ENCODE results near the gene TRAF6. TPM values are rescaled to one million over a fixed set of nuclear protein-coding genes. Genes with fewer than 3 reads are reported as not detected.

The TRAF6 gene
- total and polyA plus RNA-seq, 11 donors, result 2.7 to 17.4 (median 12.8) TPM

DNA sequence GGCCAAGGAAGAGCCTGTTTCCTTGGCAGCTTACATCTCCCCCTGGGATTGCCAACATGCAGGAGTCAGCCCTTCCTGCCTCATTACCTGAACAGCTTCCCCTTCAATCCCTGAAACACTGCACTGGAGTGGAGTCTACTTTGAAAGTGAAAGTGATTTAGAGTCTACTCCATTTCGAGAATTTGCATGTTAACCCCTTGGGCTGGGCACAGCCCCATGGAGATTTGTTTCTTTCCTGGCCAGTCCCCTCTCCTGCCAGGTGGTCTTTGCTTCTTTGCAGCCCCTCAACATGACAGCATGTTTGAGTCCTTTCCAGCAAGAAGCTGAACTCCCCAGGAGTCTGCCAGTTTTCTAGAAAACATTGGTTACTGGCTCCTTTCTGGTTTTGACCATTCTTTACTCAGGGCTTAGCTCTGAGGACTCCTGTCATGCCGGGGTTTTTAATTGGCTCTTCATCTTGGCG is 59.9 kb downstream of the TRAF6 start:
- peaks cover 0 to 55% (median 24%) of the 10 kb centered on the region in 12 donors for H3K4me1 ChIP-seq
- DNase-seq, result no peak
- H3K27me3 ChIP-seq, result no peaks in the 10 kb centered on the region
- intact Hi-C loops (cut with DNase I), result loop anchor here in 1 of 10 donors (10.0 kb wide), 1 partner anchor 75 kb away; no protein-coding TSS in a partner anchor
- TF ChIP-seq, protein P1, sequence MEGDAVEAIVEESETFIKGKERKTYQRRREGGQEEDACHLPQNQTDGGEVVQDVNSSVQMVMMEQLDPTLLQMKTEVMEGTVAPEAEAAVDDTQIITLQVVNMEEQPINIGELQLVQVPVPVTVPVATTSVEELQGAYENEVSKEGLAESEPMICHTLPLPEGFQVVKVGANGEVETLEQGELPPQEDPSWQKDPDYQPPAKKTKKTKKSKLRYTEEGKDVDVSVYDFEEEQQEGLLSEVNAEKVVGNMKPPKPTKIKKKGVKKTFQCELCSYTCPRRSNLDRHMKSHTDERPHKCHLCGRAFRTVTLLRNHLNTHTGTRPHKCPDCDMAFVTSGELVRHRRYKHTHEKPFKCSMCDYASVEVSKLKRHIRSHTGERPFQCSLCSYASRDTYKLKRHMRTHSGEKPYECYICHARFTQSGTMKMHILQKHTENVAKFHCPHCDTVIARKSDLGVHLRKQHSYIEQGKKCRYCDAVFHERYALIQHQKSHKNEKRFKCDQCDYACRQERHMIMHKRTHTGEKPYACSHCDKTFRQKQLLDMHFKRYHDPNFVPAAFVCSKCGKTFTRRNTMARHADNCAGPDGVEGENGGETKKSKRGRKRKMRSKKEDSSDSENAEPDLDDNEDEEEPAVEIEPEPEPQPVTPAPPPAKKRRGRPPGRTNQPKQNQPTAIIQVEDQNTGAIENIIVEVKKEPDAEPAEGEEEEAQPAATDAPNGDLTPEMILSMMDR (IDR thresholded peaks at IDR 0.05), result no peak
- TF ChIP-seq POLR2A (IDR thresholded peaks at IDR 0.05), result no peak
- peak in 1 of 4 donors; percentile 31 for ATAC-seq
- peak overlapping the region in 7 of 12 donors; percentile 3 to 43 (median 18) for H3K4me3 ChIP-seq
- no peaks in the 10 kb centered on the region for H3K9me3 ChIP-seq
- H3K36me3 ChIP-seq, result peaks cover 0 to 65% (median 0%) of the 10 kb centered on the region in 9 donors
- H3K27ac ChIP-seq, result peak overlapping the region in 5 of 12 donors; percentile 10 to 61 (median 43)
- 46 to 66% (median 57%) methylated on average over 3 of the region's 3 CpGs for WGBS, 4 donors

DNA sequence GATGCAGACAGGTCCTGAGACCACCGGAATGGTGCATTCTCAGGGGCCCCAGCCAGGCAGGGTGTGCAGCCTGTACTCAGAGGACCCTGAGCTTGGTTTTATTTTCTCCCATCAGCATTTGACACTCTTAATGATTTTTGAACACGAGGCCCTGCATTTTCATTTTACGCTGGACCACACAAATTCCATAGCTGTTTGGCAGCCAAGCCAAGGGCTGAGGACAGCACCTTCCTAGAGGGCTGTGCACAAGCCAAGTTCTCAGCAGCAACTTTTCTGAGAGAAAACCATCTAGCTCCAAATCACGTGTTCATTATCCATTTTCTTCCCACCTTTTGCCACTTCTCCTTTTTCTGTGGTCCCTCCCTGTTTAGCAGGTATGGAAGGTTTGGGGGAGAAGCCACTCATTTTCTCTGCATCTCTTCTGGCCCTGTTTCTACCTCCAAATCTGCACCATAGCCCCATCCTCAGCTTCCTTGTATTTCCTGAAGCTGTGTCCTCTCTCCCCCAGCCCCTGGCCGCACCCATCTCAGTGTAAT is 60.4 kb downstream of the TRAF6 start:
- H3K4me1 ChIP-seq, result peaks cover 0 to 50% (median 20%) of the 10 kb centered on the region in 12 donors
- H3K27me3 ChIP-seq, result no peaks in the 10 kb centered on the region
- ATAC-seq, result no peak
- H3K36me3 ChIP-seq, result peaks cover 0 to 61% (median 0%) of the 10 kb centered on the region in 9 donors
- intact Hi-C loops (cut with DNase I), result loop anchor here in 1 of 10 donors (10.0 kb wide), 1 partner anchor 75 kb away; no protein-coding TSS in a partner anchor
- H3K9me3 ChIP-seq, result no peaks in the 10 kb centered on the region
- peak overlapping the region in 4 of 12 donors; percentile 29 to 61 (median 47) for H3K27ac ChIP-seq
- DNase-seq, result no peak
- H3K4me3 ChIP-seq, result peak overlapping the region in 6 of 12 donors; percentile 3 to 43 (median 20)
- WGBS, 4 donors, result 58 to 69% (median 64%) methylated on average over 4 to 5 of the region's 5 CpGs
- TF ChIP-seq POLR2A (IDR thresholded peaks at IDR 0.05), result no peak
- TF ChIP-seq, protein P1 (IDR thresholded peaks at IDR 0.05), result no peak

DNA sequence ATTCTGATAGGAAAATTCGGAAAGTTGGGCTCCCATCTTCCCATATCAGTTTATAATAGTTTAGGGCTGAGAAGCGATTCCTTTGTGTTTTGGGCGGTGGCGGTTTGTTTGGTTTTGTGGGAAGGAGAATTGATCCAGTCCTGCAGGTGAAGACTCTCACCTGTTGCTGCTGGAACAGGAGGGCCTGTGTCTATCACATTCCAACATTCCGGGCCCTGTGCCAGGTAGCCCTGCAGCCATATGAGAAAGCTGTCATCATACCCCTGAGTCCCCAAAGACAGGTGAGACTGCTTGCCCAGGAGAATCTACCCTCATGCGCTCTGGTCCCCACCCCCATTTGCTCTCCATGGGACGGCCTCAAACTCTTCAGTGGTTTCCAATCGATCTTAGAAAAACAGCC is 62.1 kb downstream of the TRAF6 start:
- H3K4me3 ChIP-seq, result no peak overlapping the region
- no peaks in the 10 kb centered on the region for H3K9me3 ChIP-seq
- H3K27ac ChIP-seq, result no peak overlapping the region
- H3K27me3 ChIP-seq, result no peaks in the 10 kb centered on the region
- DNase-seq (no peak), ATAC-seq (no peak)
- H3K36me3 ChIP-seq, result peaks cover 0 to 55% (median 0%) of the 10 kb centered on the region in 9 donors
- 83 to 89% (median 86%) methylated on average over 7 to 8 of the region's 8 CpGs for WGBS, 4 donors
- intact Hi-C loops (cut with DNase I), result no loop called here
- H3K4me1 ChIP-seq, result peaks cover 0 to 33% (median 17%) of the 10 kb centered on the region in 12 donors
- TF ChIP-seq, protein P1 (IDR thresholded peaks at IDR 0.05), result no peak
- TF ChIP-seq POLR2A (IDR thresholded peaks at IDR 0.05), result no peak

DNA sequence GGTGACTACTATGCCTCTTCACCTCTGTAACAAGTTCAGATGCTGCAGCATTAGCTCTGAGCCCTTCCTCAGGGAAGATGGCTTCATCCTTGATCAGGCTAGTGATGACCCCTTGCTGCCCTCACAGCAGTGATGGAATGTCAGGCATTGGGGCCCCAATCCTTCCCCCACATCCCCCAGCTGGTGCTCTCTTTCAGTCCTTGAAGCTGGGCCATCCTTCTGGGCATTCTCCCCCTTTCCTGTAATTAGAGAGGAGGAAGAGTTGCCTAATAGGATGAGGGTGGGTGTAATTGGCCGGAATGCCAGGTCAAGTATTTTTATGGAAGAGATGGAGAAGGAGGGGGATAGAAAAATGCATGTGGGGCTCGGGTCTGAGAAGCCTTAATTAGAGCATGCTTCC is 62.6 kb downstream of the TRAF6 start:
- Histone ChIP-seq H3K4me3 (no peak overlapping the region), H3K4me1 (peaks cover 0 to 29% (median 13%) of the 10 kb centered on the region in 12 donors), H3K27ac (no peak overlapping the region), H3K27me3 (no peaks in the 10 kb centered on the region), H3K36me3 (peaks cover 0 to 55% (median 0%) of the 10 kb centered on the region in 9 donors), H3K9me3 (no peaks in the 10 kb centered on the region)
- DNase-seq (no peak), ATAC-seq (peak in 1 of 4 donors; percentile 44)
- TF ChIP-seq POLR2A (IDR thresholded peaks at IDR 0.05), result no peak
- TF ChIP-seq, protein P1 (IDR thresholded peaks at IDR 0.05), result no peak
- 82 to 84% (median 83%) methylated on average over 2 of the region's 2 CpGs for WGBS, 4 donors
- intact Hi-C loops (cut with DNase I), result no loop called here

Measured in heart left ventricle (tissue), 16 donors.